ENCODE results near the gene RALY.

Gene RALY

DNA sequence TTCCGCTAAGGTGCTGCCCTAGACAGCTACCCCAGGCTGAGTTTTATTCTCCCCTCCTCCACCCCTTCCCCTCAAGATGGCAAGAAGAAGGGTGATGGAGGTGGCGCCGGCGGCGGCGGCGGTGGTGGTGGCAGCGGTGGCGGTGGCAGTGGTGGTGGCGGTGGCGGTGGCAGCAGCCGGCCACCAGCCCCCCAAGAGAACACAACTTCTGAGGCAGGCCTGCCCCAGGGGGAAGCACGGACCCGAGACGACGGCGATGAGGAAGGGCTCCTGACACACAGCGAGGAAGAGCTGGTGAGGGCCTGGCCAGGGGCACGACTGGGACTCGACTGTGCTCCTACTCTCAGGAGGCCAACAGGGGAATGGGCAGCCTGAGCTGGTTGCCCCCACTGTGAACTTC, 83.2 kb downstream of the RALY start:
- no peak for DNase-seq (ENCODE audit: low read depth)

DNA sequence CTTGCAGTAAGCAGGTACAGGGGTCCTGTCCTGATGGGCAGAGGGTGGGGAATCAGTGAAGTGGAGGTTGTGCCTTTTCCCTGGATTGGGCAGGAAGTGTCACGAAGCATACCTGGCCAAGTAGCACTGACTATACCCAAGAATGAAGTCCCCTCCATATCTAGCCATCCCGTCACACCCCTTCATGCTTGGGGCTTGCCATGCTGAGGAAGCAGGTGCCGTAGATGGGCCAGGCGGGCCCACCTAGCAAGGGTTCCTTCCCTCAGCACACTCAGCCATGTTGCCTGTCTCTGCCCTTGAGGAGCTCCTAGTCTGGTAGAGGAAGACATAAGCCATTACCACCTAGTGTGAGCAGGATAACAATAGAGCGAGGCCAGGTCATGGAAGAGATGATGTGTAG, 84.8 kb downstream of the RALY start:
- no peak for DNase-seq (ENCODE audit: low read depth)

DNA sequence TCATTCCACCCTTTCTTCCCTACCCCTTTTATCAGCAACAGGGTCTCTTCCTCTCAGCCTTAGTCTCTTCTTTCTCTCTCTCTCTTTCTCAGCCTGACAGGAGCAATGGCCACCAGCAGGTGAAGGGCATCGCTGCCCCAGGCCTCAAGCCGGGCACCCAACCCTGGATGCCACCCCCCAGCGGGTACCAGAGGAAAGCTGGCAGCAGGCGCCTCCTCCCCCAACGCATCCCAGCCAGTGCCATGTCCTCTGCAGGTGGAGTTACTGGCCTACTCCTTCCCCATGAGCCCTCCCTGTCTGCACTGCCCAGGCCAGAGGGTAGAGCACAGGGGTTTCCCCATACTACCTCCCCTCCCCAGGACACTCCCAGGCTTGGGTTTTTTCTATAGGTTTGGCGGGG, 86.1 kb downstream of the RALY start:
- DNase-seq (ENCODE audit: low read depth), result no peak

DNA sequence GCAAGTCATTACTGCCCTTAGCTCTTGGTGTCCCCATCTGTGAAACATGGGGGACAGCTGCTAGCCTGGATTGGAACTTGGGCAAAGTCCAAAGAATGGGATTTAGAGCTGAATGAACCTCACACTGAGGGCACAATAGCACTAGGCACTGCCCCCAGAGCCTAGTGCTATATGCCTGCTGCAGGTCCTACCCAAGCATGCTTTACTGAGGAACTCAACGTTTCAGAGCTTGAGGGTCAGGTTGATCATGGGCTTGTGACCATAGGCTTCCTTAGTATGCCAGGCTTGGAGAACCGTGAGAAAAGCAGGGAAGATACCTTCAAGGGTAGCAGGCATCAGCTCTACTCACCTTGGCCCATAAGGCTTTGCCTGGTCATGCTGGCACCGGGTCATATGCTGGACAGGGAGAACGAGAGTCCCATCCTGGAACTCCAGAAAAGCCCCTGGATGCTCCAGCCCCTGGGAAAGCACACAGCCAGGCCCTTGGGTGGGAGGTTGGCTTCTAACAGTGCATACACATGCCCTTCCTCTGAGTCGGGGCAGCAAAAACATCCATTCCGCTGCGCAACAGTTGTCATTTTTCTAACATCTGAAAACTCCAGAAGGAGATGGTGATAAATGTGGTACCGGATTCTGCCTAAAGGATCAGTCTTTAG, 88.6 kb downstream of the RALY start:
- DNase-seq (ENCODE audit: low read depth), result no peak

DNA sequence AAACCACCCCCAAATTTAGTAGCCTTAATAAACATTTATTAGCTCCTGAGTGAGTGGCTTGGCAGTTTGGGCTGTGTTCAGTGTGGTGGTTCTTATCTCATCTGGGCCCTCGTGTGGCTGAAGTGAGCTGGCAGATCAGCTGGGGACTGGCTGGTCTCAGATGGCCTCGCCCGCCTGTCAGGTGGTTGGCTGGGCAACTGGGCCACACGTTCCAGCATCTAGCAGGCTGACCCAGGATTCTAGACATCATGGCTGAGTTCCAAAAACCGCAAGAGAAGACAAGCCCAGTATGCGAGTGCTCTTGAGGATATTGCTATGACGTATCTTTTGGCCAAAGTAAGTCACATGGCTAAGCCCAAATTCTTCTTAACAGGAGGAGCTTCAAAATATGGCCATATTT, 89.4 kb downstream of the RALY start:
- peak; percentile 97 for DNase-seq (ENCODE audit: low read depth)

DNA sequence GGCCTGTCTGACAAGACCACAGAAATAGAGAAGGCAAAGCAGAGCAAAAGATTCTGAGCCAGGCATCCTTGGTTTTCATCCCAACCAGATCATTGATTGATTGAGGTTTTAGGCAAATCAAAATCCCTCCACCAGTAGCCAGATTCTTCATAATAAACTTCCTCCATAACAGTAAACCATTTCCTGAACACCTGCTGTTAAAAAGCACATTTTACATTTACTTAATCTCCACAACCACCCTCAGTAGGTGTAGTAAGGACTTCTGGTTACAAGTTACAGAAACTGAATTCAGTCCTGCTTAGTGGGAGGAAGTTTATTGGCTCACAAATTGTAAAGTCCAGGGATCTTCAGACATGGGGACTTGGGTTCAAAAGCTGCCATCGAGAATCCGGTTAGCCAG, 90.1 kb downstream of the RALY start:
- DNase-seq (ENCODE audit: low read depth), result no peak

DNA sequence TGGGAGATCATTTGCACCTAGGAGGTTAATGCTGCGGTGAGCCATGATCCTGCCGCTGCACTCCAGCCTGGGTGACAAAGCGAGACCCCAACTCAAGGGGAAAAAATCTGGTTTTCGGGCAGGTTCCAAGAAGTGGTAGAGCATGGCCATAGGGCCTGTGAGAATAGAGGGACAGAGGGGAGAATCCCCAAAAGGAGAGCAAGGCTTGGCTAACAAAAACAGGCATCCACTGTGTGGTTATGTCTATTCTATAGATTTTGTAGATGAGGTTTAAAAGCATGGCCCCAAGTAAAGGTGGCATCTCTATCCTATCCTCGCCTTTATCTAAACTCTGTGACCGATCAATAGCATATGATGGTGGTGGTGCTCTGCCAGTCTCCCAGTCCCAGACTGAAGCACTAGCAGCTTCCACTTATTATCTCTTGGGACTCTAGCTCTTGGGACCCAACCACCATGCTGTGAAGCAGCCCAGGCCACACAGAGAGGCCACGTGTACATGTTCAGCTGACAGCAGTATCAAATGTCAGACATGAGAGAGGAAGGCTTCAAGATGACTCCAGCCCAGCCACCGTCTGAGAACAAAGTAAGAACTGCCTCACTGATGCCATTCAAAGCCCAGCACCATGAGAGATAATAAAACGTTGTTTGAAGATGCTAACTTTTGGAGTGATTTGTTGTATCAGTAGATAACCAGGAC, 90.7 kb downstream of the RALY start:
- DNase-seq (ENCODE audit: low read depth), result no peak

DNA sequence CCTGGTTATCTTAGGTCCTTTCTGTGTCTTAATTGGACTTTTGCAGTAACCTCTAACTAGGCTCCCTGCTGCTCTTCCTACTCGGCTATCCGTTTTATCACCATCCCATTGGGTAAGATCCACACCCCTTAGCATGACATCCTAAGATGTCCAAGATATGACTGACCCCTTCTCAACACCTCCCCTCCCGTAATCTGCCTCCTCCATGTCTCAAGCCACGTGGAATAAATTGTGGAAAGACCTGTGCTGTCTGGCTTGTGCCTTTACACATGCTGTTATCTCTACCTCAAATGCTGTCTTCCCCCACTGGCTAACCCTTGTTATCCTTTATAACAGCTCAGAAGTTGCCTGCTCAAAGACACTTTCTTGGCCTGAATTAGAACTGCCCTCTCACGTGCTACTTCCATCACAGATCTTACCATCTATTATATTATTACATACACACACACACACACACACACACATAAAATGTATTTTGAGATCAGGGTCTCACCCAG, 91.9 kb downstream of the RALY start:
- DNase-seq (ENCODE audit: low read depth), result no peak

DNA sequence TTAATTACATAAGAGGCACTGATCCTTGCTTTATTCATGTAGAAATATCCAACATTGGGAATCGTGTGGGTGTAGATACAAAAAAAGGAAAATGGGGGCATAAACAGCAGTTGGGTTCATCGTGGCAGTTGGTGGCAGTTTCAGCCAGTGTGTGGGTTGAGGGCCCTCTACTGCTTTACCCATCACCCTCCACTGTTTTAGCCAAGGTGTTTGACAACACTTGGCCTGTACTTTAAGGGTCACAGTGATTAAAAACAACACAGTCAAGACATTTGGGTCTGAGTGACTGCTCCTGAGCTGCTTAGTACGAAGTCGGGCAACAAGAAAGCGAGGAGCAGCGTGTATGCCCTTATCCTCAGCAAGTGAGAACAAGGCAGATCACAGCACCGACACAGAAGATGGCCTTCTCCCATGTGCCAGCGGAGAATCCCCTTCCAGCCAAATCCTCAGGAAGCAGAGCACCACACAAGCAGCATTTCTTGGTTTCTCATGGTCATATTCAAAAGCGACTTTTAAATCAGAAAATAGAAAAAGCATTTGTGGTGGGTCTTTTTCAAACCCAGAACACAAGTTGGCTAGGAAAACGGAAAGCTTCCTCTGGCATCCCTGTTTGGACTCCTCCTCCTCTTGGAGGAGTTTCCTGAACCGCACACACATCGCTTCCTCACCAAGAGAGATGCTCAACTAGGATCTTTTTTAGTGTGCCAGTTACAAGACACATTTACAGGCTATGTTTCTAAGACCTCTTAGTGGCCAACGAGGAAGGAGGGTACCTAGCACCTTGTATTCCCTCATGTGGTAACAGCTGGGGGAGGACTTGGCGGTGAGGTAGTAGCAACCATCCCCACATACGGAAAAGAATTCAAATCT, 94.8 kb downstream of the RALY start:
- no peak for DNase-seq (ENCODE audit: low read depth)

DNA sequence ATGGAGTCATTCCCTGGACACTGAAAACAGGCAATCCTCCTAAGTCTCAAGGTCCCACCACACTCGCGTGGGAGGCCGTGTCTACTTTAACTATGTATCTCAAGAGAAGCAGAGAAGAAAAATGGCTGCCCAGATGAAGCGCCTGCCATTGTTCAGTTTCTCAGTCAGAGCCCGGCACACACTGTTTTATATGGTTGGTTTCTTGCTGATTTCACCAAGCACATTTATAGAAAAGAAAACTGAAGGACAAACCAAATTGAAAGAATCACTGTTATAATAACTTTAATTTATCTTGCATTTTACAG, 95.4 kb downstream of the RALY start:
- DNase-seq (ENCODE audit: low read depth), result no peak

DNA sequence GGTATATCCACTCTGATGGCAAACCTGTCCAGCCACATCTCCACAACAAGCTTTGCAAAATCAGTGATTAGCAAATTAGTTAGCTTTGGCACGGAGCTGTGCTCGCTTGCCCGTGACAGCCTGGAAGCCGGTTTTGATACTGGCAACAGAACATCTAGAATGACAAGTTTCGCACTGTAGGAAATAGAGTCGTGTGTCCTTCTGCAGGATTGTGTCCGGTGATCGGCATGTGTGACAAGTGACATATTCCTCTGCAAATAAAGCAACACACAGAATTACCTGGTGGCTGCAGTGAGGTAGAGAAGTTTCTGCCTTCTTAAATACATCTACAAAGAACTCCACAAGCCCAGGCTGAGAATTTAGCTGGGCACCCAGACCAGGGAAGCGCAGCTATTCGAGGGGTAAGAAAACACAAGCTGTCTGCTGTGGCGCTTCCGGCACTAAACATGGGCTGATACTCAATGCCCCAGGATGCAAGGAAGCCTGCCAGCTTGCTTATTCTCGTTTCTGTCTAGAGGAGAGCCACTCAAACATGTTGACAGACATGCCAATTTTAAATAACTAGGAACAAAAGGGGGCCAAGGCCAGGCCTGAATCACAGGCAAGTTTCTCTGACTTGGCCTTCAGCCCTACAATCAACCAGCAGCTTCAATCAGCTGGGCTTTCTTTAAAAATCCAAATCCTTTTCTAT, 96.1 kb downstream of the RALY start:
- DNase-seq (ENCODE audit: low read depth), result no peak

DNA sequence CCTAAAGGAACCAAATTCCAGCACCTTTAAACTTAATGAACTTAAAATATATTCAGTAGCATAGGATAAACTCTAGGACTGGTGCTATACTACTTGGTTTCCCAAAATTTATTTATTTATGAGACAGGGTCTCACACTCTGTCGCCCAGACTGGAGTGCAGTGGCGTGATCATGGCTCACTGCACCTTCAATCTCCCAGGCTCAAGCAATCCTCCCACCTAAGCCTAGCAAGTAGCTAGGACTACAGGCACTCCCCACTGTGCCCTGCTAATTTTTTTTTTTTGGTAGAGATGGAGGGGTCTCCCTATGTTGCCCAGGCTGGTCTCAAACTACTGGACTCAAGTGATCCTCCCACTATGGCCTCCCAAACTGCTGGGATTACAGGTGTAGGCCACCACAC, 96.9 kb downstream of the RALY start:
- no peak for DNase-seq (ENCODE audit: low read depth)

DNA sequence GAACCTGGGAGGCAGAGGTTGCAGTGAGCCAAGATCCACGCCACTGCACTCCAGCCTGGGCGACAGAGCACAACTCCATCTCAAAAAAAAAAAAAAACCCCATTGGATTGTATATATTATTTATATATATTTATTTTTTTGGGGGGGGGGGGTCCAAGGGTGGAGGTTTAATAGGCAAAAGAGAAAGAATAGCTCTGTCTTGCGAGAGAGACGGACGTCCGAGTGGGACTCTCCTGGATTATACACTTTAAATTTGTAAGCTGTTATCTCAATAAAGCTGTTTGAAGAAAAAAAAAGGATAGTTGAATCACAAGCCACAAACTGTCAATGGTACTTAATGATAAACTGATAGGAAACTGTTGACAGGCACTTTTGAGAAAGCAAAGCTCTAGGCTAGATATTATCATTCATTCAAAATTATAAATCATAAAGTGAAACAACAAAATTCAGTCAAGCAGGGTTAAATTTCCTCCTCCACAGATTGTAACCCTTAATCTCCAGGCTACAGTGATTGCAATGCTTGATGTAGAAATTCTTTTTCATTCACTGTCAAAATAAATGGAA, 98.0 kb downstream of the RALY start:
- no peak for DNase-seq (ENCODE audit: low read depth)

DNA sequence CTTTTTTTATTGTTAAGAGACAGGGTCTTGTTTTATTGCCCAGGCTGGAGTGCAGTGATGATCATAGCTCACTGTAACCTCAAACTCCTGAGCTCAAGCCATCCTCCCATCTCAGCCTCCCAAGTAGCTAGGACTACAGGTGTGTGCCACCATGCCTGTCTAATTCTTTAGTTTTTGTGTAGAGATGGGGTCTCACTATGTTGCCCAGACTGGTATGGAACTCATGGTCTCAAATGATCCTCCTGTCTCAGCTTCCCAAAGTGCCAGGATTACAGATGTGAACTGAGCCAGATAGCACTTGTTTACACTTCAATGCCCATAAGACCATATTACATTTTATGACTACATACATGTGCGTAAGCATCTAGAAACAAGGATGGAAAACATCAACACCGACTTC, 100.2 kb downstream of the RALY start:
- no peak for DNase-seq (ENCODE audit: low read depth)

DNA sequence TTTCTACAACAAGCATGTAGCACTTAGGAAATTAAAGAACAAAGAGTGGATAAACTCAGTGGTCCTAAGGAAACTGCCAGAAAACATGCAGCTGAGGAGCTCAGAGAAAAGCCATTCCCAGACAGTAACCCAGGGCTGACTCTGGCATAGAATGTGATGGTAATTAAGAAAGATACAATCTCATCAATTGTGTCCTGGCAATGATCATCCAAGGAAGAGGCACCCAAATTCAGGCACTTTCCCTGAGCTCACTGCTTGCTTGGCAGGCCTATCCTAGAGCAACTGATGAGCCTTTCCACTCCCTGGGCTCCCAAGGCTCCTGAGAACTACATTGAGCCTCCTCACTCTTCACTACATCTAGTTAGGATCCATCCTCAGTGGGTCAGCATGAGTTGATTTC, 102.1 kb downstream of the RALY start:
- no peak for DNase-seq (ENCODE audit: low read depth)

DNA sequence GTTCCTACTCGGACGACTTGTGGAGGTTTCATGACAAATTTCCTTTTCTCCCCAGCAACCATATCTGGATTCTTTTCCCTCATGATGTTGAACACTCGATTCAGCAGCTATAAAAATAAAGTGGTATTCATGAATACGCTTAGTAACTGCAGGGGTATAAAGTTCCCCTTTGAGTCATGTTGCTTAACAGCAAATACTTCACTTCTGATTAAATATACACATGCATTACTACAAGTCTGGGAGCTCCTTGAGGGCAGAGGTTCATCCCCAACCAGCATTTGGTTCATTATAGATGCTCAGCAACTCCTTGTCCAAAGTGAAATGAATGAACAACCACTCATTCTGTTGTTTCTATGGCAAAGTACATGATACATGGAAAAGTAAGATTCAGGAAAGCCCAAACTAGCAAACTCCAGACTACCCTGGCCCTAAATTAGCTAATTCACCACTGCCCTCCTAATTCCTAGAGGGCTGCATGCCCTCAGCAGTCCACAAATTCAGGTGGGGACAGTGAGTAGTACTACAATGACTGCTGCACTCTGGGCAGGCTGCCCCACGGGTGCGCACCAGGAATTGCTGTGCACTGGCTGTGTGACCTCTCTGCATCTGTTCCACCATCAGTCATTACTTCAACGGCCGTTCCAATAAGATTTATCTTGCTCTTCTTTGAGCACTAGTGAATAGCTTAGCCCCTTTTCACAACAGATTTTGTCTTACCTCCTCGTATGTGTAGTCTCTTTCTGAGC, 103.2 kb downstream of the RALY start:
- no peak for DNase-seq (ENCODE audit: low read depth)

DNA sequence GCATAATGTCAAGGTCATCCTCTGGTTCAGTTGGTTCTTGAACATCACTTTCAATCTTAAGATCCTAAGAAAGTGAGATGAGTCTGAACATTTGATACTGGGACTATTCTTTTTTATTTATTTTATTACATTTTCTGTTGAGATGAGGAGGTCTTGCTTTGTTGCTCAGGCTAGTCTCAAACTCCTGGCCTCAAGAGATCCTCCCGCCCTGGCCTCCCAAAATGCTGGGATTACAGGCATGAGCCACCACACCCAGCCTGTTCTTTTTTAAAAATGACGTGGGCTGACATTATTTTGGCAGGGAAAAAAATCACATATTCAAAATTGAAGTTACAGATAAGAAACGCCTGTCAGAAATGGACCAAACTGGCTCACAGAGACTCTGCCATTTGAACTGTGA, 104.9 kb downstream of the RALY start:
- no peak for DNase-seq (ENCODE audit: low read depth)

DNA sequence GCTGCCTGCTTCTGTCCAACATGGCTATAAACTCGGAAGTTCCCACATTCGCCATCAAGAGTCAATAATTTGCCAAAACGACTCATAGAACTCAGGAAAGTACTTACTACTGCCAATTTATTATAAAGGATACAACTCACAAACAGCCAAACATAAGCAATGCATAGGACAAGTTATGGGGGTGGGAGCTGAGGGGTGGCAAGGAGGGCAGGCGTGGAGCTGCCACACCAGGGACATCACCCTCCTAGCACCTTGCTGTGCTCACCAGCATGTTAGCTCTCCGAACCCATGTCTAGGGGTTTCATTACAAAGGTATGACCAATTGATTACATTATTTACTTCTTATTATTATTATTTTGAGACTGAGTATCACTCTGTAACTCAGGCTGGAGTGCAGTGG, 106.0 kb downstream of the RALY start:
- no peak for DNase-seq (ENCODE audit: low read depth)

DNA sequence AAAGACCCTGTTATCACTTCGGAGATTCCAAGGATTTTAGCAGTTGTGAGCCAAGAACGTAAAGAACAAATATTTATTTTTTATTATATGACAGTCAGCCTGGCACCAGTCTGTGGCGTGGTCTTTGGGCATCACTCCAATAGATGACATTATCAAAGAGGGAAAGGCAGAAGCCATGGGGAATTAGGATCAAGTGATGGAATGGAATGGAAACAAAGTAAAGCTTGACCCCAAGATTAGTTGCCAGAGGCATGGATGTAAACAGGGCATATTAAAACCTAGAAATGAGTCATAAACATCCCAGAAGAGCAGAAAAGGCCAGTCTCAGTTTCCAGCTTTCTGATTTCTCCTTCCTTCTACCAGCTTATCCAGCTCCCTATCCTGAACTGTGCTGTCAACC, 106.9 kb downstream of the RALY start:
- no peak for DNase-seq (ENCODE audit: low read depth)

DNA sequence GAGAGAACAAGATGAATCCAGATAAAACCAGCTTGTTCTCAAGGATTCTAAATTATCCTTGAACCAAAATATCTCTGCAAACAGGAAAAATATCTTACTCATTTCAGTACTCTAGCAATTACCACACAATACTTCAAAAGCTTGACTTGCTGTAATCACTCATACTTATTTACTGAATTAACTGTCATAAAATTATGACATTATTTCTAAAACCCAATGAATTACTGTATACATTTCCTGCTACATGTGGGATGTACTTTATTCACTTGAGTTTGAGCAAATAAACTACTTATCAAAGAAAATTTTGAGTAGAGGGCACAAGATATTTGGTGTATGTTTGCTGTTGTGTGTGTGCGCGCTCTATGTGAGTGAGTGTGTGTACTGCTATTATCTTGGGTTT, 108.6 kb downstream of the RALY start:
- DNase-seq (ENCODE audit: low read depth), result no peak

DNA sequence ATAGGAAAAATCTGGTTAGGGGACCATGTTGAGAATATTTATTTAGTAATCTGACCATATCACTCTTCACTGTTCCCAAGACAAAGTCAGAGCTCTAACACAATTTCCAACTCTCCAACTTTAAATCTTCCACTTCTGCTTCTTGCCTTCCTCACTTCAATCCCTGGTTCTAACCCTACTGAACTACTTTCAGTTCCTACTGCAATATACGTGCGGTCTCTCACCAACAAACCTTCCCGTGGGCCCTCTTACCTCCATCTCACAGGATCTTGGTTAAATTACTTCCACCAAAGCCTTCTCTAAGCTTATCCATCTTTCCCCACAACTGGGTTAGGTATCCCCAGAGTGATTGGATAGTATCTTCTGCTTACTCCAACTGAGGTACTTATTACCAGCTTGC, 110.3 kb downstream of the RALY start:
- DNase-seq (ENCODE audit: low read depth), result no peak
